Subcutaneous abdominal adipose tissue (tissue), 5 donors: ENCODE measurements around the gene CLRN3.

Source experiments
- H3K27ac ChIP-seq: one replicate; pipeline ENCODE4 v1.7.0; 2013; ENCODE audit warnings: low read depth, mild to moderate bottlenecking, inconsistent platforms, low read length, moderate library complexity
- H3K27me3 ChIP-seq, 5 donors: one replicate each; pipeline ENCODE4 v1.7.0; 2013; ENCODE audit warnings: low read length in 5 of 5, inconsistent platforms in 1 of 5; ENCODE audit not compliant: control insufficient read depth in 5 of 5, insufficient read depth in 4 of 5
- H3K36me3 ChIP-seq, 5 donors: one replicate each; pipeline ENCODE4 v1.7.0; 2013; ENCODE audit warnings: low read length in 5 of 5; ENCODE audit not compliant: control insufficient read depth in 5 of 5, insufficient read depth in 5 of 5
- H3K4me1 ChIP-seq, 5 donors: one replicate each; pipeline ENCODE4 v1.7.0; 2013; ENCODE audit warnings: low read length in 5 of 5, mild to moderate bottlenecking in 3 of 5, moderate library complexity in 1 of 5; ENCODE audit not compliant: control insufficient read depth in 5 of 5, insufficient read depth in 5 of 5
- H3K4me3 ChIP-seq, 5 donors: one replicate each; pipeline ENCODE4 v1.7.0; 2013; ENCODE audit warnings: low read length in 5 of 5, low read depth in 1 of 5
- H3K9ac ChIP-seq, 5 donors: one replicate each; pipeline ENCODE4 v1.7.0; 2013; ENCODE audit warnings: low read length in 5 of 5, mild to moderate bottlenecking in 4 of 5, moderate library complexity in 3 of 5
- H3K9me3 ChIP-seq, 5 donors: one replicate each; pipeline ENCODE4 v1.7.0; 2013; ENCODE audit warnings: low read length in 5 of 5; ENCODE audit not compliant: control insufficient read depth in 5 of 5
- donor health status: healthy.
- donor health status: healthy.
- donor health status: healthy.
- donor health status: healthy.
- donor health status: healthy.

Gene CLRN3

DNA sequence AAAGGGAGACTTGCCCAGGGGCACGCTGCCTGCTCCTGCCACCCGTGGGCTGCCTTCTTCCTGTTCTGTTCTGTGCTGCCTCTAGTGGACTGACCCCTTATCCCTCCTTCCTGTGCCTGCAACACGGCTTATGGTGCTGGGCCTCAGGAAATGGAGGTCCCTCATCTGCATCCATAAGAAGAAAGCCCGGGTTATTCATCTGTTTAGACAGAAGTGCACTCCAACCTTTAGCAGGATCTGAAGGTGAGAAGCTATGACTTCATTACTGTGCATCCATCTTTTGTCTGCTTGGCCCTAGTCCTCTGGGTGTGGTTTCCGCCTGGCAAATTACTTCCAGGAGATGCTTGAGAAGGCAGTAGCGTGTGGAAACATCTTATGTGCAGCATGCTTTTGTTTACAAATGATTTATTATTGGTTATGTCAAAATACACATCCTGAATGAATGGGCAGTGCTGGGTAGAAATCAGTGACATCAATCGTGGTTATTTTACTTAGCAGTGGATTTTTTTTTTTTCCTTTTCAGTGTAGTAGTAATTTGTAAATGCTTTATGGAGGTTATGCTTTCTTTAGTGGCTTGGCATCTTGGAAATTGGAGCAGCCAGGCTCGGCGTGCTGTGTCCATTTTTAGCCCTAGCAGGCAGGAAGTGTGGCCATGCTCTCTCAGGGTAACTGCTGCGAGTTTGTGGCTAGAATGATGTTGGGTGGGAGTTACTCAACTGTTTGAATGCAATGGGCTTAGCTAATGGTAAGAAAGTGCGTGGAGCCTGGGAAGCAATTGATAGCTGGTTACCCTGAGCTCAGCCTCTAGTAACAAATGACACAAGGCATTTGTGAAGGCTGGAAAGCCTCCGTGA lies 26.9 kb upstream of the CLRN3 start:
- H3K27ac ChIP-seq: peak overlapping the region; percentile 26
- H3K4me1 ChIP-seq: peaks cover 0 to 46% (median 41%) of the 10 kb centered on the region in 5 donors
- no peaks in the 10 kb centered on the region for H3K9me3 ChIP-seq
- peaks cover 0 to 2% (median 0%) of the 10 kb centered on the region in 5 donors for H3K27me3 ChIP-seq
- no peaks in the 10 kb centered on the region for H3K36me3 ChIP-seq
- no peak overlapping the region for H3K4me3 ChIP-seq
- H3K9ac ChIP-seq: no peak overlapping the region

DNA sequence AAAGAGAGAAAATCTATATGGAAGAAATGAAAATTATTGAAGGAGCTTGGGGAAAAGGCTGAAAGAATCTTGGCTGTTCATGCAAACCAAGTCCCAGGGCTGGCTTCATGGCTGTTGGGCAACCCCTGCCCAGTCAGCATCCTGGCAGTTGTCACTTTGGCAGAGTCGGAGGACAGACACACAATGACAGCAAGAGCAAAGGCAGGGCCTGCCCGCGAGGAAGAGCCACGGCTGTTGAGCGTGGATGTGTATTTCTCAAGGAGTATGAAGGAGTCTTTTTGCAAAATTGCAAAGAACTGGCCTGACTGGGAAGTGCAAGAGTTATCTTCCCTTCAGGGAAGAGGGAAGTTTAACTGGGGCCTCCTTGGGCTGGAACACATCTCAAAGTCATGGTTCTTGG lies 25.8 kb upstream of the CLRN3 start:
- H3K4me1 ChIP-seq: peaks cover 0 to 47% (median 41%) of the 10 kb centered on the region in 5 donors
- H3K9me3 ChIP-seq: no peaks in the 10 kb centered on the region
- H3K27ac ChIP-seq: no peak overlapping the region
- H3K4me3 ChIP-seq: no peak overlapping the region
- no peak overlapping the region for H3K9ac ChIP-seq
- H3K27me3 ChIP-seq: peaks cover 0 to 2% (median 0%) of the 10 kb centered on the region in 5 donors
- no peaks in the 10 kb centered on the region for H3K36me3 ChIP-seq

DNA sequence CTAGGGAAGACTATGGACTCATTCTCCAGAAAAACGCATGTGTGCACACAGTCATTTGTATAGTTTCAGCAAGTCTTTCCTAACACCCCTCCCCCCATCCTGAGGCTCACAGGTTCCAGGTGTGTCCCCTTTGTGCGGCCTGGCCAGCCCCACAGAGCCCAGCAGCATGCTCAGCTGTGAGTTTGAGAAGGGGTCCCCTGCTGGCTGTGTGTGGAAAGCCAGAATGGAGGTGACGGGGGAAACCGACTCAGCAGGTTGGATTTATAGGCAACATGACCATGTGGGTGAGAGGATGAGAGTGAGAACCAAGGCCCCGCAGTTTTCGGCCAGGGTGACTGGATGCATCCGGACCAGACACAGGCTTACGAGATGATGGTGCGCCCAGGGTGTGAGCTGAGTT lies 24.1 kb upstream of the CLRN3 start:
- no peak overlapping the region for H3K9ac ChIP-seq
- H3K36me3 ChIP-seq: no peaks in the 10 kb centered on the region
- no peak overlapping the region for H3K27ac ChIP-seq
- H3K4me3 ChIP-seq: no peak overlapping the region
- peaks cover 0 to 41% (median 33%) of the 10 kb centered on the region in 5 donors for H3K4me1 ChIP-seq
- H3K9me3 ChIP-seq: no peaks in the 10 kb centered on the region
- H3K27me3 ChIP-seq: peaks cover 0 to 2% (median 0%) of the 10 kb centered on the region in 5 donors

DNA sequence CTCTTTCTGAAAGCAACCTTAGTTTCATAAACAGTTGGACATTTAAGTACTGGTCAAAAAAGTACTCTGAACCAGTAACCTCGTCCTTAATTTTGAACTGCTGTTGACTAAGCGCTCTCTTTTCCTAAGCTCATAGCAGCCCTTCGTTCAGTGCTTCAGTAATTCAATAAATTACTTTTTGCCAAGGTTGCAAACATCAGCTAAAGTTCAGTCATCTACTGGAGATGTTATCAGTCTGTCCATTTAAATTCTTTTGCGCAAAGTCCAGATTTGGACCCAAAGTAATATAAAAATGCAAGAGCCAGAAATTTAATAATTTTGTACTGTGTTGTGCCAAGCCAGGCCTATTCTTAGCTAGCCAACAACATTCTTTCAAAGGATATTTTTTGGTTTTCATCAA lies 22.6 kb upstream of the CLRN3 start:
- Histone ChIP-seq H3K27ac (no peak overlapping the region), H3K27me3 (no peaks in the 10 kb centered on the region), H3K36me3 (no peaks in the 10 kb centered on the region), H3K4me3 (no peak overlapping the region), H3K9me3 (no peaks in the 10 kb centered on the region), H3K4me1 (peaks cover 0 to 26% (median 19%) of the 10 kb centered on the region in 5 donors), H3K9ac (no peak overlapping the region)

DNA sequence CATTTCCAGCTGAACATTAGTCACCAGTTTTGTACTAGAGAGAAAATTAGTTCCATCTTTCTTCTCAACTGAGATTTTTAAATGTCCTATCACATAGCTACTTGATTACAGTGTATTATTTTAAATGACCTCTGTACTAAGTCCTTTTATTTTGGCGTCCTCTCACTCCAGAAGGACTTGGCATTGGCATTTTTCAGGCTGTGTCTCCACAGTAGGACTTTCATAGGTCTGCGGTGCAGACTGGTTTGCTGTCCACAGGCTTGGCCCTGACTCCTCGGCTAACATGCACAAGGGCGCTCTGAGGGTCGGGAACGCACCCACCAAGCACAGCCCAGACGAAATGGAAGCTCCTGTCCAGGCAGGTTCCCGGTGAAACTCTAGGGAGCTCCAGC lies 20.6 kb upstream of the CLRN3 start:
- no peak overlapping the region for H3K4me3 ChIP-seq
- peaks cover 0 to 9% (median 0%) of the 10 kb centered on the region in 5 donors for H3K27me3 ChIP-seq
- H3K4me1 ChIP-seq: peaks cover 7 to 15% (median 11%) of the 10 kb centered on the region in 5 donors
- H3K36me3 ChIP-seq: no peaks in the 10 kb centered on the region
- no peak overlapping the region for H3K27ac ChIP-seq
- no peaks in the 10 kb centered on the region for H3K9me3 ChIP-seq
- no peak overlapping the region for H3K9ac ChIP-seq

DNA sequence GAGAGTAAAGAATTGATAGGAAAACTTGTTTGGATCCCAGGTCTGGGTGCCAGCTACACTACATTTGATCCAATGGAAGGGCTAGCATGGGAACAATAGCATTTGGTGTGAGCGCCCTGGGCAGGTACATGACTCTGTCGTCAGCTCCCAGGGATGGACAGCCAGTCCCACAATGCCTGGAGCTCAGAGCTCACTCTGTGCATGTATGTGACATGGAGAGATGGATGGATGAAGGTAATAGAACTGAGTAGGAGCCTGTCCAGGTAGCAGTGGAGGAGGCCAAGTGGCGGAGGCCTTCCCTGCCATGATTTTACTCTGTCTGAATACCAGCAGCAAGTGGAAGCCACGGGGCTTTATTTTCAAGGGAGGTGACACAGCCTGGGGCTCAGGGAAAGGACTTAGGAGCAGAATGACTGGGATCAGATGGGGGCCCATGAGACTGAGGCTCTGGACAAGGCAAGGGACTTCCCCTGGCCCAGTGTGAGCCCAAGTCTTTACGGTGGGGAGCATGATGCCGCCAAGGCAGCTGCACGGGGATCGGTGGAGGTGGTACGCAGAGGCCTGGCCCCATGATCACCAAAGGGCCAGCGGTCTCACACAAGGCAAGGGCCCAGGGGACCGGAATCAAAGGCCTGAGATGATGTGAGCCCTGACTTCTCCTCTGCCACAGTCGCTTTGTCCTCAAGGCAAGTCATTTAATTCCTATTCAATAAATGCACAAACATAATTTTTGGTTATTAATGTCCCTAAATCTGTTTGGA lies 20.0 kb upstream of the CLRN3 start:
- Histone ChIP-seq H3K9me3 (no peaks in the 10 kb centered on the region), H3K4me1 (peaks cover 9 to 21% (median 15%) of the 10 kb centered on the region in 5 donors), H3K27ac (no peak overlapping the region), H3K4me3 (no peak overlapping the region), H3K9ac (no peak overlapping the region), H3K36me3 (no peaks in the 10 kb centered on the region), H3K27me3 (peaks cover 0 to 11% (median 0%) of the 10 kb centered on the region in 5 donors)

DNA sequence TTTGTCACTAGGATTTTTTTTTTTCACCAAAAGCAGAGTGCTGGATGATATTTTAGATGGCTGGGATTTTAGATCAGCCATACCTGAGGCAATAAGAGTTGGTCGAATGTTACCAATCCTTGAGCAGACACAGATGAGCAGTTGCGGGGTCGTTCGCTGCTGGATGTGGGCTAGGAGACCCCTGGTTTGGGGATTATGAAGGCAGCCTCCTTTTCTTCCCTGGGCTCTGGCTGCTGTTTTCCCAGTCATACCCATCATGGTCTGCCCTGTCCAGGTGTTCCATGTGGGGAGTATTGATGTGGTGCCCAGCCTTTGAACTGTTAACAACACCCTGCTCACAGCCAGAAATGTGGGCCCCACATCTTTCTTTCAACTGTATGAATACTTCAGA lies 19.1 kb upstream of the CLRN3 start:
- H3K27me3 ChIP-seq: peaks cover 0 to 11% (median 0%) of the 10 kb centered on the region in 5 donors
- no peaks in the 10 kb centered on the region for H3K9me3 ChIP-seq
- no peaks in the 10 kb centered on the region for H3K36me3 ChIP-seq
- H3K4me3 ChIP-seq: no peak overlapping the region
- H3K27ac ChIP-seq: no peak overlapping the region
- H3K9ac ChIP-seq: no peak overlapping the region
- peaks cover 9 to 29% (median 19%) of the 10 kb centered on the region in 5 donors for H3K4me1 ChIP-seq

DNA sequence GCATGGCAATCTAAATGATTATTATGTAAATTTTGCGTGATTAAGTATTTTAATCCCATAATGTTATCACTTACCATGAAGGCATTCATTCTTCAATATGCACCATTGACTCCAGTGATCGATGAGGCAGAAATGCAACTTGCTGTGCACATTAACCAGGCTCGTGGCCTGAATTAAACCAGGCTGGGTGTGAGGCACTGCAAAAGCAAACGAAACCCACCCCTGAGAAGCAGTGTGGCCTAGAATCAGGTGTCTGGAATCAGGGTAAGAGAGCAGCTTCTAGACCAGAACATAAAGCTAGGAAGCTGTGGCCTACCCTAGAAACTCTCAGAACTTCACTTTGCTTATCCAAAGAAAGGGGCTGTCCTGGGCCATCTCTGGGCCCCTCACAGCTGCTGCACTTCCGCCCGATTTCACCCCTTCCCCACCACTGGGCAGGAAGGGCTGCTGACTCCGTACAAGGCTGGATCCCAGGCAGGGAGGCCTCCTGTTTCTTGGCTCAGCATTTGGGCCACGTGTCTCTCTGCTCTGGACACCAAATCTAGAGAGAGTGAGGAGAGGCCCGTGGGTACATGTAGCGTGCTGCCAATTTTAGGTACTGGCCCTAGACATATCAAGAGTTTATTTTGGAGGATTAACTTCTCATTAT lies 18.6 kb upstream of the CLRN3 start:
- Histone ChIP-seq H3K27ac (no peak overlapping the region), H3K9ac (no peak overlapping the region), H3K36me3 (no peaks in the 10 kb centered on the region), H3K9me3 (no peaks in the 10 kb centered on the region), H3K4me1 (peaks cover 9 to 34% (median 23%) of the 10 kb centered on the region in 5 donors), H3K27me3 (peaks cover 0 to 11% (median 0%) of the 10 kb centered on the region in 5 donors), H3K4me3 (no peak overlapping the region)

DNA sequence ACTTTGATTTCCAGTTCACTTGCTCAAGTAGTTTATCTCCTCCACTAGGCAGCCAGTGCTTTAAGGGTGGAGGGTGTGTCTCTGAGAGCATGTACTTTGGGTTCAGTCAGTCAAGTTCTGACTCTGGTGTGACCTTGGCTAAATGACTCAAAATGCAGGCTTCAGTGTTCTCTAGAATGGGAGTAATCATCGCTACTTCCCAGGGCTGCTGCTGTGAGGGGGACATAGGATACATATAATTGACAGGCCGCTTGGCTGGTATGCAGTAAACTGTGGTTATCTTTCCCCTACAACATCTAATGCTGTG lies 17.7 kb upstream of the CLRN3 start:
- peaks cover 0 to 11% (median 4%) of the 10 kb centered on the region in 5 donors for H3K27me3 ChIP-seq
- H3K9ac ChIP-seq: no peak overlapping the region
- H3K9me3 ChIP-seq: no peaks in the 10 kb centered on the region
- H3K4me1 ChIP-seq: peaks cover 9 to 36% (median 23%) of the 10 kb centered on the region in 5 donors
- H3K27ac ChIP-seq: no peak overlapping the region
- H3K36me3 ChIP-seq: no peaks in the 10 kb centered on the region
- no peak overlapping the region for H3K4me3 ChIP-seq
